Ovary (tissue), 3 donors: ENCODE data around the gene LRIG1.

Source experiments
- POLR2A ChIP-seq: fragments of 450-650 bp; IDR thresholded peaks from one replicate; pipeline ENCODE4 v1.6.1; 2017; ENCODE audit warnings: antibody characterized with exemption, mild to moderate bottlenecking, moderate library complexity
- TF ChIP-seq, protein P1 (sequence below), 3 donors: fragments of 450-650 bp in 2 of 3; fragments of 200-600 bp in 1 of 3; IDR thresholded peaks; one replicate each; pipeline versions ENCODE4 v1.5.1 to v1.8.0; 2016 to 2022; ENCODE audit warnings: antibody characterized with exemption in 3 of 3, mild to moderate bottlenecking in 1 of 3
- donor health status: DM: no; HTN: no; CAD: no.

DNA sequence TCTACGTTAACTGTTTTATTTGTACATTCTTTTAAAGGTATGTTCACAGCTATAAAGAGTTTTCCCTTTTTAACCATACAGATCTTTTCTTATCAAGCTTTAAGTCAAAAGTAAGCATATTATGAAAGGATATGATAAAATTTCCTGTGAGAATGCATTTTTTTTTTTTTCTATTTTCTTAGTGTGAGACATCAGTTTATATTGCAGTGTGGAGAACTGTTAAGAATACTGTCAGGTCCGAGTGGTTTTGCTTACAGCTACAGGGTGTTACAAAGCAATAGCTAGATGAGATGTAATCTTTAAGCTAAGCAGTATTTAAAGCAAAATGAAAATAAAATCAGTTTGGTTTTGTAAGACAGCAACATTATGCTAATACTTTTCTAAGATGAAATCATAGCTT is 146.8 kb downstream of the LRIG1 start:
- TF ChIP-seq POLR2A = no peak
- TF ChIP-seq, protein P1, sequence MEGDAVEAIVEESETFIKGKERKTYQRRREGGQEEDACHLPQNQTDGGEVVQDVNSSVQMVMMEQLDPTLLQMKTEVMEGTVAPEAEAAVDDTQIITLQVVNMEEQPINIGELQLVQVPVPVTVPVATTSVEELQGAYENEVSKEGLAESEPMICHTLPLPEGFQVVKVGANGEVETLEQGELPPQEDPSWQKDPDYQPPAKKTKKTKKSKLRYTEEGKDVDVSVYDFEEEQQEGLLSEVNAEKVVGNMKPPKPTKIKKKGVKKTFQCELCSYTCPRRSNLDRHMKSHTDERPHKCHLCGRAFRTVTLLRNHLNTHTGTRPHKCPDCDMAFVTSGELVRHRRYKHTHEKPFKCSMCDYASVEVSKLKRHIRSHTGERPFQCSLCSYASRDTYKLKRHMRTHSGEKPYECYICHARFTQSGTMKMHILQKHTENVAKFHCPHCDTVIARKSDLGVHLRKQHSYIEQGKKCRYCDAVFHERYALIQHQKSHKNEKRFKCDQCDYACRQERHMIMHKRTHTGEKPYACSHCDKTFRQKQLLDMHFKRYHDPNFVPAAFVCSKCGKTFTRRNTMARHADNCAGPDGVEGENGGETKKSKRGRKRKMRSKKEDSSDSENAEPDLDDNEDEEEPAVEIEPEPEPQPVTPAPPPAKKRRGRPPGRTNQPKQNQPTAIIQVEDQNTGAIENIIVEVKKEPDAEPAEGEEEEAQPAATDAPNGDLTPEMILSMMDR (IDR thresholded peaks at IDR 0.05) = no peak
